DMS 273 (cell line): ENCODE data around the gene VAV3.
A peak's percentile ranks its signal among the peaks of the same experiment; 100 is the strongest.
"Not testable (repeated sequence)": the region's sequence is repeated elsewhere in the genome, so short reads cannot be mapped to it uniquely, and the experiment has no call there.

Experiments used
- DNase-seq: peaks from one replicate; lab custom pipeline; 2025; ENCODE audit not compliant: unreplicated experiment; lab: John Stamatoyannopoulos, UW

The VAV3 gene

GRCh38 chr1:107844541-107845194 is 120.3 kb downstream of the VAV3 start:
- DNase-seq, result not testable (repeated sequence)

- DNase-seq, result no peak
Measured at GRCh38 chr1:107843989-107844388, 121.0 kb downstream of the VAV3 start.

GRCh38 chr1:107842241-107842640 is 122.7 kb downstream of the VAV3 start:
- no peak for DNase-seq

GRCh38 chr1:107840725-107841124 is 124.3 kb downstream of the VAV3 start:
- no peak for DNase-seq

- DNase-seq, result no peak
Measured at GRCh38 chr1:107838056-107838455, 126.9 kb downstream of the VAV3 start.

- DNase-seq, result no peak
Measured at GRCh38 chr1:107835151-107835670, 129.8 kb downstream of the VAV3 start.

GRCh38 chr1:107833061-107833460 is 131.9 kb downstream of the VAV3 start:
- no peak for DNase-seq

- no peak for DNase-seq
Measured at GRCh38 chr1:107831921-107832320, 133.1 kb downstream of the VAV3 start.

GRCh38 chr1:107830526-107830925 is 134.5 kb downstream of the VAV3 start:
- DNase-seq, result no peak

GRCh38 chr1:107830075-107830474 is 134.9 kb downstream of the VAV3 start:
- no peak for DNase-seq

GRCh38 chr1:107829036-107829770 is 135.8 kb downstream of the VAV3 start:
- peak; percentile 20 for DNase-seq

- no peak for DNase-seq
Measured at GRCh38 chr1:107824946-107825345, 140.0 kb downstream of the VAV3 start.

GRCh38 chr1:107821340-107821739 is 143.6 kb downstream of the VAV3 start:
- no peak for DNase-seq

- DNase-seq, result no peak
Measured at GRCh38 chr1:107820801-107821200, 144.2 kb downstream of the VAV3 start.

- DNase-seq, result peak; percentile 10
Measured at GRCh38 chr1:107817935-107818334, 147.0 kb downstream of the VAV3 start.

GRCh38 chr1:107817206-107817605 is 147.8 kb downstream of the VAV3 start:
- no peak for DNase-seq

GRCh38 chr1:107810291-107810951 is 154.6 kb downstream of the VAV3 start:
- DNase-seq, result no peak

- DNase-seq, result no peak
Measured at GRCh38 chr1:107807855-107808254, 157.1 kb downstream of the VAV3 start.

- no peak for DNase-seq
Measured at GRCh38 chr1:107807405-107807804, 157.6 kb downstream of the VAV3 start.

GRCh38 chr1:107806902-107807301 is 158.1 kb downstream of the VAV3 start:
- no peak for DNase-seq

GRCh38 chr1:107804741-107805140 is 160.2 kb downstream of the VAV3 start:
- no peak for DNase-seq

GRCh38 chr1:107804134-107804533 is 160.8 kb downstream of the VAV3 start:
- DNase-seq, result no peak
